ENCODE data around the gene AGAP6. TPM values are rescaled to one million over a fixed set of nuclear protein-coding genes. Genes with fewer than 3 reads are reported as not detected.
"Not testable (repeated sequence)": the region's sequence is repeated elsewhere in the genome, so short reads cannot be mapped to it uniquely, and the experiment has no call there.

AGAP6 gene
- total and polyA plus RNA-seq, 2 of the 8 experiments (the other 6 are each of a cell fraction or from before 2014, with no cell fraction given), result 13.0 to 15.3 TPM

GRCh38 chr10:49943607-49944006 lies 44.6 kb upstream of the AGAP6 start:
- not testable (repeated sequence) for H3K79me1 ChIP-seq (ENCODE audit: low read depth, low read length); H2BK15ac ChIP-seq (ENCODE audit: low read length); FAIRE-seq; H3K36me3 ChIP-seq (ENCODE audit: control insufficient read depth in 2 of 4, insufficient read depth in 4 of 4, low read length in 3 of 4); H3K9ac ChIP-seq (replicated peaks in 1 of 4; ENCODE audit: extremely low read depth in 1 of 4, low read depth in 3 of 4, low read length in 3 of 4); H3K56ac ChIP-seq (replicated peaks; ENCODE audit: insufficient read length, low read depth, low read length); H2BK120ac ChIP-seq (replicated peaks; ENCODE audit: low read depth, low read length); H4K8ac ChIP-seq (ENCODE audit: extremely low read depth, insufficient read depth, low read length); H2AFZ ChIP-seq (ENCODE audit: low read length); H4K91ac ChIP-seq (replicated peaks; ENCODE audit: insufficient read length, low read length); H4K20me1 ChIP-seq (replicated peaks in 1 of 2; ENCODE audit: control insufficient read depth in 1 of 2, insufficient read depth in 2 of 2, low read length in 2 of 2); H3K4ac ChIP-seq (replicated peaks; ENCODE audit: insufficient read length, low read depth, low read length); H3K27ac ChIP-seq (ENCODE audit: low read depth, low read length); H4K5ac ChIP-seq (ENCODE audit: insufficient read length, low read depth, low read length); H2BK5ac ChIP-seq (ENCODE audit: low read depth, low read length); H3K23me2 ChIP-seq (ENCODE audit: low read depth, low read length); H2BK12ac ChIP-seq (ENCODE audit: low read depth, low read length); H3K9me3 ChIP-seq (ENCODE audit: insufficient read depth in 2 of 2, low read depth in 1 of 2, low read length in 1 of 2); H3K23ac ChIP-seq (ENCODE audit: insufficient read length); H3K14ac ChIP-seq (ENCODE audit: insufficient read length); H2AK5ac ChIP-seq (ENCODE audit: low read depth, low read length); DNase-seq (ENCODE audit: low read depth in 1 of 2, low spot score in 2 of 2); H3K4me1 ChIP-seq (replicated peaks in 1 of 4; ENCODE audit: control insufficient read depth in 3 of 4, insufficient read depth in 4 of 4, low read length in 3 of 4); H3K18ac ChIP-seq (ENCODE audit: extremely low read depth, low read length); H3K27me3 ChIP-seq (replicated peaks in 1 of 4; ENCODE audit: control insufficient read depth in 3 of 4, extremely low read depth in 1 of 4, insufficient read depth in 3 of 4, low read length in 3 of 4); H2BK20ac ChIP-seq (ENCODE audit: low read length); H3K4me3 ChIP-seq (ENCODE audit: extremely low read depth in 1 of 4, insufficient read depth in 2 of 4, low read depth in 3 of 4, low read length in 4 of 4)
- Histone ChIP-seq H3K79me2 (ENCODE audit: control insufficient read depth in 1 of 2, insufficient read depth in 2 of 2, low read length in 2 of 2) (peaks cover 9 to 45% of the 10 kb centered on the region in 2 experiments), H3K4me2 (ENCODE audit: insufficient read depth in 1 of 2, low read depth in 2 of 2, low read length in 2 of 2) (peak overlapping the region in 1 of 2 experiments; percentile 83; a peak in 1 of 4 replicates)
- POLR2A ChIA-PET (ENCODE audit: partially characterized antibody), result interaction anchor here (0.6 kb wide), 1 partner anchor 620 kb away, joined by 5 read pairs; no protein-coding TSS in a partner anchor
- 83% methylated on average over 2 of the region's 2 CpGs; no CpG with 5 or more reads in 1 of the 2 experiments for WGBS, 2 experiments (ENCODE audit: extremely low coverage in 1 of 2, insufficient coverage in 1 of 2, insufficient read length in 1 of 2, insufficient replicate concordance in 2 of 2, low coverage in 1 of 2, low lambda C conversion rate in 2 of 2, missing lambda C conversion rate in 1 of 2)
- CTCF ChIA-PET (ENCODE audit: partially characterized antibody), result interaction anchor here (0.6 kb wide), 1 partner anchor 95 kb away, joined by 3 read pairs; no protein-coding TSS in a partner anchor

- H2BK120ac ChIP-seq (replicated peaks; ENCODE audit: low read depth, low read length); POLR2A ChIA-PET (ENCODE audit: partially characterized antibody); CTCF ChIA-PET (ENCODE audit: partially characterized antibody); H2AK5ac ChIP-seq (ENCODE audit: low read depth, low read length); H3K23me2 ChIP-seq (ENCODE audit: low read depth, low read length); H3K18ac ChIP-seq (ENCODE audit: extremely low read depth, low read length); H4K20me1 ChIP-seq (replicated peaks in 1 of 2; ENCODE audit: control insufficient read depth in 1 of 2, insufficient read depth in 2 of 2, low read length in 2 of 2); H2BK5ac ChIP-seq (ENCODE audit: low read depth, low read length); H3K4me2 ChIP-seq (ENCODE audit: insufficient read depth in 1 of 2, low read depth in 2 of 2, low read length in 2 of 2); H2AFZ ChIP-seq (ENCODE audit: low read length); H2BK12ac ChIP-seq (ENCODE audit: low read depth, low read length); H3K27ac ChIP-seq (ENCODE audit: low read depth, low read length); H4K91ac ChIP-seq (replicated peaks; ENCODE audit: insufficient read length, low read length); H4K5ac ChIP-seq (ENCODE audit: insufficient read length, low read depth, low read length); H3K4me3 ChIP-seq (ENCODE audit: extremely low read depth in 1 of 4, insufficient read depth in 2 of 4, low read depth in 3 of 4, low read length in 4 of 4); H3K79me1 ChIP-seq (ENCODE audit: low read depth, low read length); H2BK15ac ChIP-seq (ENCODE audit: low read length); H3K4ac ChIP-seq (replicated peaks; ENCODE audit: insufficient read length, low read depth, low read length); H3K36me3 ChIP-seq (ENCODE audit: control insufficient read depth in 2 of 4, insufficient read depth in 4 of 4, low read length in 3 of 4); H2BK20ac ChIP-seq (ENCODE audit: low read length); H3K14ac ChIP-seq (ENCODE audit: insufficient read length); H3K56ac ChIP-seq (replicated peaks; ENCODE audit: insufficient read length, low read depth, low read length); H3K9ac ChIP-seq (replicated peaks in 1 of 4; ENCODE audit: extremely low read depth in 1 of 4, low read depth in 3 of 4, low read length in 3 of 4); H3K9me3 ChIP-seq (ENCODE audit: insufficient read depth in 2 of 2, low read depth in 1 of 2, low read length in 1 of 2); H3K4me1 ChIP-seq (replicated peaks in 1 of 4; ENCODE audit: control insufficient read depth in 3 of 4, insufficient read depth in 4 of 4, low read length in 3 of 4); H4K8ac ChIP-seq (ENCODE audit: extremely low read depth, insufficient read depth, low read length); H3K27me3 ChIP-seq (replicated peaks in 1 of 4; ENCODE audit: control insufficient read depth in 3 of 4, extremely low read depth in 1 of 4, insufficient read depth in 3 of 4, low read length in 3 of 4); FAIRE-seq; DNase-seq (ENCODE audit: low read depth in 1 of 2, low spot score in 2 of 2); H3K23ac ChIP-seq (ENCODE audit: insufficient read length): not testable (repeated sequence)
- H3K79me2 ChIP-seq (ENCODE audit: control insufficient read depth in 1 of 2, insufficient read depth in 2 of 2, low read length in 2 of 2), result peaks cover 1 to 19% of the 10 kb centered on the region in 2 experiments; a peak in 2 of 4 replicates
- WGBS, 2 experiments (ENCODE audit: extremely low coverage in 1 of 2, insufficient coverage in 1 of 2, insufficient read length in 1 of 2, insufficient replicate concordance in 2 of 2, low coverage in 1 of 2, low lambda C conversion rate in 2 of 2, missing lambda C conversion rate in 1 of 2), result 91% methylated on average over 1 of the region's 2 CpGs; no CpG with 5 or more reads in 1 of the 2 experiments
These were observed 40.1 kb upstream of the AGAP6 start for GRCh38 chr10:49948142-49948541.
